Neural progenitor cell (in vitro differentiated cells): ENCODE measurements around the gene VWF. TPM values are rescaled to one million over a fixed set of nuclear protein-coding genes. Genes with fewer than 3 reads are reported as not detected.

ENCODE experiments used
- DNase-seq: peaks from one replicate; pipeline ENCODE4 v3.0.0-alpha.2; 2016; ENCODE audit warnings: low spot score
- H2AFZ ChIP-seq: fragments of 200-600 bp; sonication (generic); replicated peaks from 2 replicates; pipeline ENCODE4 v1.6.1; 2016; ENCODE audit warnings: antibody characterized with exemption
- H3F3A ChIP-seq: fragments of 200-600 bp; sonication (generic); 2 replicates; pipeline ENCODE4 v1.6.1; 2016; ENCODE audit warnings: antibody characterized with exemption, low read depth
- H3K27ac ChIP-seq: fragments of 200-600 bp; sonication (generic); 2 replicates; pipeline ENCODE4 v1.5.1; 2016; ENCODE audit warnings: mild to moderate bottlenecking
- H3K27me3 ChIP-seq: fragments of 200-600 bp; sonication (generic); 2 replicates; pipeline ENCODE4 v1.6.1; 2016; ENCODE audit warnings: mild to moderate bottlenecking, moderate library complexity
- H3K36me3 ChIP-seq: fragments of 200-600 bp; sonication (generic); 2 replicates; pipeline ENCODE4 v1.5.1; 2016
- H3K4me1 ChIP-seq: fragments of 200-600 bp; sonication (generic); 2 replicates; pipeline ENCODE4 v1.6.1; 2016; ENCODE audit warnings: mixed run types
- H3K4me2 ChIP-seq: fragments of 200-600 bp; sonication (generic); 2 replicates; pipeline ENCODE4 v1.6.1; 2016
- H3K4me3 ChIP-seq: fragments of 200-600 bp; sonication (generic); 2 replicates; pipeline ENCODE4 v1.5.1; 2016
- H3K79me2 ChIP-seq: fragments of 200-600 bp; sonication (generic); 2 replicates; pipeline ENCODE4 v1.6.1; 2016; ENCODE audit warnings: low read depth
- H3K9ac ChIP-seq: fragments of 200-600 bp; sonication (generic); 2 replicates; pipeline ENCODE4 v1.6.1; 2016
- H3K9me3 ChIP-seq: fragments of 200-600 bp; sonication (generic); 2 replicates; pipeline ENCODE4 v1.5.1; 2016; ENCODE audit warnings: low read depth
- H4K20me1 ChIP-seq: fragments of 200-600 bp; sonication (generic); 2 replicates; pipeline ENCODE4 v1.6.1; 2016; ENCODE audit warnings: low read depth
- H3K27ac Mint-ChIP-seq: 3 replicates; pipeline ENCODE4 v1.8.0; 2021; ENCODE audit warnings: mixed read lengths
- H3K27me3 Mint-ChIP-seq: 2 replicates; pipeline ENCODE4 v1.8.0; 2022; ENCODE audit warnings: low read depth, mild to moderate bottlenecking, inconsistent platforms, moderate library complexity, mixed read lengths; ENCODE audit not compliant: insufficient read depth
- H3K36me3 Mint-ChIP-seq: 3 replicates; pipeline ENCODE4 v1.8.0; 2021; ENCODE audit warnings: mixed read lengths
- H3K4me1 Mint-ChIP-seq: 3 replicates; pipeline ENCODE4 v1.8.0; 2021; ENCODE audit warnings: mixed read lengths
- H3K4me3 Mint-ChIP-seq: 3 replicates; pipeline ENCODE4 v1.8.0; 2021; ENCODE audit warnings: mild to moderate bottlenecking, moderate library complexity, mixed read lengths
- H3K9me3 Mint-ChIP-seq: 3 replicates; pipeline ENCODE4 v1.8.0; 2020; ENCODE audit warnings: mixed read lengths
- EZH2 ChIP-seq: fragments of 200-600 bp; sonication (generic); IDR thresholded peaks from 2 replicates; pipeline ENCODE4 v1.6.1; 2017; ENCODE audit warnings: antibody characterized with exemption, mild to moderate bottlenecking, moderate library complexity
- EZH2phosphoT487 ChIP-seq: fragments of 200-600 bp; sonication (generic); IDR thresholded peaks from 2 replicates; pipeline ENCODE4 v1.6.1; 2017; ENCODE audit warnings: antibody characterized with exemption
- total RNA-seq: library from RNA; depleted of rRNA; stranded (reverse); fragments of >200 nt; gene quantifications from 2 replicates; pipeline ENCODE4 v1.2.3, GENCODE V29; 2015; ENCODE audit warnings: low replicate concordance
- TF ChIP-seq, protein P1 (sequence below): fragments of 200-600 bp; sonication (generic); IDR thresholded peaks from 2 replicates; pipeline ENCODE4 v1.5.1; 2017; ENCODE audit warnings: antibody characterized with exemption, mild to moderate bottlenecking

Gene VWF
- total RNA-seq, 1 donor from 2014 or later: 8.0 TPM

DNA sequence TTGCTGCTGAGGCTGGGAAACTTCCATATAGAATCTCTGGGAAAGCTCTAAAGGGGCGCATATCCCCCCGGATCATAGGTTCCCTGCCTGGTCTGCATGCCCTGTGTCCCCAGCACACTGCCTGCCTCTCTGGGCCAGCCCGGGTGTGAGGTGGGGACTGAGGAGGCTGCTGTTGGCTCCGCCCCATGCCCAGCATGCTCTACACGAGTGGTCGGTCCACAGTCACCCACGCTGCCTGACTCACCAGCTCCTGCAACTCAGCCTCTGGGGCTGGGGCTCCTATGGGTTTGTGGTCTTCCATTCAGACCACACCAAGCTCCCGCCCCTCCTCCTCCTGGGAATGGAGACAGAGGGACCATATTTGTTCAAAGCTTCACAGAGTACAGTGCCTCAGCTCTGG is 90.9 kb downstream of the VWF start:
- peaks cover 5% of the 10 kb centered on the region for H3K9me3 Mint-ChIP-seq
- no peak overlapping the region for H3K27ac ChIP-seq
- no peaks in the 10 kb centered on the region for H3K4me1 ChIP-seq
- no peaks in the 10 kb centered on the region for H3F3A ChIP-seq
- H3K27me3 Mint-ChIP-seq: peaks cover 10% of the 10 kb centered on the region
- no peaks in the 10 kb centered on the region for H3K9me3 ChIP-seq
- DNase-seq: no peak
- peaks cover 3% of the 10 kb centered on the region for H3K4me1 Mint-ChIP-seq
- no peak overlapping the region for H2AFZ ChIP-seq
- H3K4me2 ChIP-seq: no peak overlapping the region
- H3K36me3 Mint-ChIP-seq: no peaks in the 10 kb centered on the region
- no peaks in the 10 kb centered on the region for H3K27me3 ChIP-seq
- H3K4me3 Mint-ChIP-seq: no peak overlapping the region
- H4K20me1 ChIP-seq: no peaks in the 10 kb centered on the region
- no peak for TF ChIP-seq EZH2phosphoT487
- TF ChIP-seq EZH2: no peak
- TF ChIP-seq, protein P1, sequence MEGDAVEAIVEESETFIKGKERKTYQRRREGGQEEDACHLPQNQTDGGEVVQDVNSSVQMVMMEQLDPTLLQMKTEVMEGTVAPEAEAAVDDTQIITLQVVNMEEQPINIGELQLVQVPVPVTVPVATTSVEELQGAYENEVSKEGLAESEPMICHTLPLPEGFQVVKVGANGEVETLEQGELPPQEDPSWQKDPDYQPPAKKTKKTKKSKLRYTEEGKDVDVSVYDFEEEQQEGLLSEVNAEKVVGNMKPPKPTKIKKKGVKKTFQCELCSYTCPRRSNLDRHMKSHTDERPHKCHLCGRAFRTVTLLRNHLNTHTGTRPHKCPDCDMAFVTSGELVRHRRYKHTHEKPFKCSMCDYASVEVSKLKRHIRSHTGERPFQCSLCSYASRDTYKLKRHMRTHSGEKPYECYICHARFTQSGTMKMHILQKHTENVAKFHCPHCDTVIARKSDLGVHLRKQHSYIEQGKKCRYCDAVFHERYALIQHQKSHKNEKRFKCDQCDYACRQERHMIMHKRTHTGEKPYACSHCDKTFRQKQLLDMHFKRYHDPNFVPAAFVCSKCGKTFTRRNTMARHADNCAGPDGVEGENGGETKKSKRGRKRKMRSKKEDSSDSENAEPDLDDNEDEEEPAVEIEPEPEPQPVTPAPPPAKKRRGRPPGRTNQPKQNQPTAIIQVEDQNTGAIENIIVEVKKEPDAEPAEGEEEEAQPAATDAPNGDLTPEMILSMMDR: no peak
- H3K79me2 ChIP-seq: no peaks in the 10 kb centered on the region
- H3K36me3 ChIP-seq: no peaks in the 10 kb centered on the region
- H3K4me3 ChIP-seq: no peak overlapping the region
- H3K27ac Mint-ChIP-seq: no peak overlapping the region
- H3K9ac ChIP-seq: no peak overlapping the region

DNA sequence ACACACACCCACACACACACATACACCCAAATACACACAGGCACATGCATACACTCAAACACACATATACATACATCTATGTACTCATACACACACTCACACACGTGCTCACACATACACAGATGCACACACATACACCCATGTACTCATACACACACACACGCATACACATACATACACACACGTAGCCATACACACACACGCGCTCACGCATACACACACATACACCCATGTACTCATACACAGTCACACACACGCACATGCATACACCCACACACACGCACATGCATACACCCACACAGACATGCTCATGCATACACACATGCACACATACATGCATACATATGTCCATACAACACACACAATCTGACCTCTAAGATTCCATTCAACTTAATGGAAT is 91.7 kb downstream of the VWF start:
- TF ChIP-seq EZH2 (no peak), EZH2phosphoT487 (no peak)
- TF ChIP-seq, protein P1: no peak
- Histone ChIP-seq H4K20me1 (no peaks in the 10 kb centered on the region), H3F3A (no peaks in the 10 kb centered on the region), H3K27ac (no peak overlapping the region), H3K9ac (no peak overlapping the region), H3K79me2 (no peaks in the 10 kb centered on the region), H2AFZ (no peak overlapping the region), H3K36me3 (no peaks in the 10 kb centered on the region), H3K4me3 (no peak overlapping the region), H3K27me3 (no peaks in the 10 kb centered on the region), H3K4me1 (no peaks in the 10 kb centered on the region), H3K9me3 (no peaks in the 10 kb centered on the region), H3K4me2 (no peak overlapping the region)
- Mint-ChIP-seq H3K36me3 (no peaks in the 10 kb centered on the region), H3K27ac (no peak overlapping the region), H3K4me3 (no peak overlapping the region), H3K27me3 (peaks cover 14% of the 10 kb centered on the region), H3K4me1 (peaks cover 3% of the 10 kb centered on the region), H3K9me3 (peaks cover 11% of the 10 kb centered on the region)
- no peak for DNase-seq

DNA sequence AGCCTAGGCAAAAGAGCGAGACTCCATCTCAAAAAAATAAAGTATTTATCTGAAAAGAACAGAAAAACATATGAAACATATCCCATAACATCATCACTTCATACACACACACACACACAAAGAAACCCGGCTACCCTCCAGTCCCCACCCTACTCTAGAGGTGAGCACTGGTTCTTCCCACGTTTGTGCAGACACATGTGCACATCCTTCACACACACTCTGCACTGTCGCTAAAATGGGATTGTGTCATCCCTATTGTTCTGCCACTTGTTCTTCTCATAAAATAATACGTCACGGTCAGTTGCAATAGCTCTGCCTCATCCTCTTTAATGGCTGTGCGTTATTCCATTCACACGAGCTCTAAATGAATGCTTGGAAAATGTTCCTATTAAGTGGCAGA is 93.5 kb downstream of the VWF start:
- Histone ChIP-seq H3K27ac (no peak overlapping the region), H3K9me3 (no peaks in the 10 kb centered on the region), H3K36me3 (no peaks in the 10 kb centered on the region), H4K20me1 (no peaks in the 10 kb centered on the region), H3K4me1 (no peaks in the 10 kb centered on the region), H3K79me2 (no peaks in the 10 kb centered on the region), H2AFZ (no peak overlapping the region), H3K9ac (no peak overlapping the region), H3K27me3 (no peaks in the 10 kb centered on the region), H3K4me2 (no peak overlapping the region), H3K4me3 (no peak overlapping the region), H3F3A (no peaks in the 10 kb centered on the region)
- TF ChIP-seq EZH2phosphoT487 (no peak), EZH2 (no peak)
- TF ChIP-seq, protein P1: no peak
- DNase-seq: no peak
- Mint-ChIP-seq H3K27me3 (peaks cover 14% of the 10 kb centered on the region), H3K9me3 (peaks cover 15% of the 10 kb centered on the region), H3K4me3 (no peak overlapping the region), H3K36me3 (no peaks in the 10 kb centered on the region), H3K27ac (no peak overlapping the region), H3K4me1 (peaks cover 3% of the 10 kb centered on the region)
